Stimulated activated CD8-positive, alpha-beta memory T cell treated with anti-CD3 and anti-CD28 coated beads, Interleukin-4, amount 100 ng/mL, for 1 hour (primary cell): ENCODE data around the gene RDH16.
A peak's percentile ranks its signal among the peaks of the same experiment; 100 is the strongest.

ENCODE experiments used
- DNase-seq, 2 donors: peaks; one replicate each; pipeline ENCODE4 v3.0.0-alpha.2; 2020; ENCODE audit warnings: low read depth in 2 of 2, low spot score in 1 of 2

RDH16 gene

GRCh38 chr12:56957229-56958052 is at the start of gene RDH16:
Gene RDH16, minus strand, starts transcription at chr12:56957608. Its CDS starts 146 bp downstream, at chr12:56957462.
- DNase-seq = no peak

DNA sequence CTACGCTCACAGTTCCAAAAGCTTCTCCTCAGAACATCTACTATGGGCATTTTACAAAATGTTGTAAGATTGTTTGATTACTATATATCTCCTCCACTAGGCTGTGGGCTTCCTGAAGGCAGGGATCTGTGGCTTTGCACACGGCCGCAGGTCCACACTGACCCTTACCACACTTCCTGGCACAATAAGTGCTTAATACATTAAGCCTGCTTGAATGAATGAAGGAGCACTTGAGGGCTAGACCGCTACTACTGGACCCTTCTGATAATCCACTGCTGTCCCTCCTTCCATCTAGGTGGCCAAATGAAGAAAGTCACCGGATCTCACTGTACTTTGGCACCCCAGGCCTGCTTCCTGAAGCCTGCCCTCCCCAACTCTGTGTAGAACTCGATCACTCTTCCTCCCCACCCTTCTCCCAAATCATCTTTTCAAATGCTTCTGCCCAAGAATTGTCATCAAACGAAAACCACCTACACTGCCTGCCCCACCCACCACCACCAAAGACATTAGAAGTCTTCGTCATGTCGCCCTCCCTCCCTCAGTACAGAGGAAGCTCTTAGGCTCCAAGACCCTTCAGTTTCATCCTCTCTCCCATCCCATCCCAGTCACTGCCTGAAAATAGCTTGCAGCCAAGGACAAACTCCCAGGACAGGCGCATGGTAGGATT is 49.5 kb upstream of the RDH16 start:
- no peak for DNase-seq

DNA sequence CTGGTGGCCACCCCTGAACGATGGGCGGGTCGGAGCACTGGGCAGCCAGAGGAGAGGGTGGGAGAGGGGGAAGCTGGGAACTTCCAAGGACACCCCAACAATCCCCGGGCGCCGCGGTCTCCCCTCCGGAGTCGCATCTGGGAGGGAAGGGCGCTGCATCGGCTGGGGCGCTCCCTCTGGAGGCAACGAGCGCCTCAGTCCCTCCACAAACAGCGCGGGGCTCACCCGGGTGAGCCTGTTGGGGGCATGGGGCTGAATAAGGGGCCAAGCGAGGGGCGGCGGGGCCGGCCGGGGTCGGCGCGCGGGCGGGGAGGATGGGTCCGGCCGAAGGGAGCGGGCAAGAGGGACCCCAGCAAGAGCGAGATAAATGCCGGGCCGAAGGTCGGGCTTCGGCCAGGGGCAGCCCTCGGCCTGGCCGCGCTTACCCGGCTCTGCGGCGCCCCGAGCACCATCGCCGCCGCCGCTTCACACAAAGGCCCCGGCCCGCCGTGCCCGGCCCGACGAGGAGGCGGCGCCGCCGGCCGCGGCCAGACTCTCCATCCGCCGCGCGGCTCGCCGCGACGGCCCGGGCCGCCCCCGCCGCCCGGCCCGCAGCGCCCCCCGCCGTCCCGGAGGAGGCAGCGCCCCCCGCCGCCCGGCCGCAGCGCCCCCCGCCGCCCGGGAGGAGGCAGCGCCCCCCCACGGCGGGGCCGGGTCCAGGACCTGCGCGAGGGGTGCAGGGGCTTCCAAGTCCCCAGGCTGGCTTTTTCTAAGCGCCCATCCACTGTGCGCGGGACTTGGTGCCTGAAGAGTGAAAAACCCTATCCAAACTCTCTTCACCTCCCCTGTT is 48.8 kb upstream of the RDH16 start, which contains the start of gene ZBTB39:
ZBTB39 (minus strand) TSS at position 567 of the 829 bp plus-strand sequence. CDS start 1,629 bp downstream, outside the sequence.
- DNase-seq = peak; percentile 16 to 45

DNA sequence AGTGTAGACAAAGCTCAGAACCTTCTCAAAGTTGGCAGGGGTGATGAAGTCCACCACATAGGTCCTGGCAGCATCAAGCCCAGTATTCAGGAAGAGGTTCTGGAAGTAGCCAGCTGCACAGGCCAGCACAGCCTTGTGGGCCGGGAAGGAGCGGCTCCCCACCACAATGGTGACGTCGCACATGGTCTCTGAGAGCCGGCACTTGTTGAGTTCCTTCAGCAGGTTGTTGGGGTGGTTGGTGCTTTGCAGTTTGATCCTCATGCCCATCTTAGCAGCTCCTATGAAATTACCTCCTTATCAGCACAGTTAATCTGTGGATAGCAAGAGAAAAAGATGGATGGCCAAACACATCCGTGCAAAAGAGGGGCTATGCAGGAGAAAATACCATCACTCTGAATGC is 47.2 kb upstream of the RDH16 start:
- DNase-seq = no peak

- DNase-seq = no peak
These were observed 46.0 kb upstream of the RDH16 start for GRCh38 chr12:57003395-57003794.

GRCh38 chr12:57001448-57001906 is 44.1 kb upstream of the RDH16 start:
- peak; percentile 29 to 30 for DNase-seq

DNA sequence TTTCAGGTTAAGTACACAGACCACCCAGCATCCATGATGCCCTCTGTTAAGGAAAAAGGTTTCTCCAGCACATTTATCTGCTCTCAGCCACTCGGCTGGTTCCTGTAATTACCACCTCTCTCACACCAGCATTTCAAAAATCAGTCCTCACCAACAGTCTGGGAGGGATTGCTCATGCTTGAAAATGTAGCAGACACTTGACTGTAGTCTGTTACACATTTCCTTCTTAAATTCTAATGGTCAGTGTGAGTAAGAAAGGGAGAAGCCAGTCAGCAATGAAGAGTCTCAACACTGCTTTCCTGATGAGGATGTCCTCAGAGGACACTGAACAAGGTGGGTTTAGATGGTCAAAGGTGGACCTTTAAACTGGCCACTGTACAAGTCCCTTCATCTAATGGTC is 43.0 kb upstream of the RDH16 start:
- DNase-seq = no peak

- DNase-seq = no peak
These were observed 42.0 kb upstream of the RDH16 start for GRCh38 chr12:56999456-56999855.

DNA sequence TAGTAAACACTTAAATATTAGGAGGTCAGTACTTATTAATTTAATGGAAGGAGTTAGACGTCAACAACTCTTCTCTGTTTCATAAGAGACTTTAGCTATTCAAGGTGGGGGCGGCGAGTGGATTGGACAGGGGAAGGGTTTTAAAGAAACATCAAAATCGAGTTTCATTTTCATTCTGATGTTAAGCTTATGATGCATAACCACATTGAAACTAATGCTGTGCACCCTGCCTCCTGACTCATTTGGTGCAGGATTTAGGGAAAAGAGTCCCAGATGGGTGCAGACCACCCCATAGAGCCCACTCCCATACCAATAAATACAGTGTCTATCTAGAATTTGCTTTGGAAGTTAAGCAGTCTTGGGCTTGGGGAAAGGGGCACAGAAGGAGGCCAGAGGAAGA is 41.6 kb upstream of the RDH16 start:
- no peak for DNase-seq

- DNase-seq = no peak
These were observed 40.9 kb upstream of the RDH16 start for GRCh38 chr12:56998316-56998715.

- DNase-seq = no peak
These were observed 39.6 kb upstream of the RDH16 start for GRCh38 chr12:56996793-56997545.

- DNase-seq = no peak
These were observed 38.6 kb upstream of the RDH16 start for GRCh38 chr12:56995930-56996496.

GRCh38 chr12:56995201-56995929 is 38.0 kb upstream of the RDH16 start:
- DNase-seq = no peak

DNA sequence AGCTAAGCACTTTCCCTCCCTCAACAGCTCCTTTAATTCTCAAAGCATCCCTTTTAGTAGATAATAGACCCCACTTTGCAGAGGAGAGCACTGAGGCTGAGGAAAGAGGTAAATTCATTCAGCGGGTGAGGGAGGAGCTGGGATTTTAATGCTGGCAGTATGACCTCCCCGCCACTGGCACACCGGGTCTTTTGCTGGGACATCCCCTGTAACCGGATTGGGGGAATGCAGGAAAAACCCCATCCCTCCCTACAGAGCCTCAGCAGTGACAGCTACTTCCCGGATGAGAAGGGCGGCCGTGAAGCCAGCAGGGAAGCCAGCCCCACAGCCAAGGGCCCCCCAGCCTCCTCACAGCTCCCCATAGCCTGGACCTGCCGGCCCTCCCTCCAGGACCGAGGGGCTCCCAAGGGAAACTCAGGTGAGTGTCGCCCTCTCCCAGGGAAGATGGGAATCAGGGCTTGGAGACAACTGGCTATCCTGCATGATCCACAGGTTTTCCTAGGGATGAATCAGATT is 36.9 kb upstream of the RDH16 start:
- DNase-seq = no peak

GRCh38 chr12:56993346-56993745 is 35.9 kb upstream of the RDH16 start:
- DNase-seq = no peak

DNA sequence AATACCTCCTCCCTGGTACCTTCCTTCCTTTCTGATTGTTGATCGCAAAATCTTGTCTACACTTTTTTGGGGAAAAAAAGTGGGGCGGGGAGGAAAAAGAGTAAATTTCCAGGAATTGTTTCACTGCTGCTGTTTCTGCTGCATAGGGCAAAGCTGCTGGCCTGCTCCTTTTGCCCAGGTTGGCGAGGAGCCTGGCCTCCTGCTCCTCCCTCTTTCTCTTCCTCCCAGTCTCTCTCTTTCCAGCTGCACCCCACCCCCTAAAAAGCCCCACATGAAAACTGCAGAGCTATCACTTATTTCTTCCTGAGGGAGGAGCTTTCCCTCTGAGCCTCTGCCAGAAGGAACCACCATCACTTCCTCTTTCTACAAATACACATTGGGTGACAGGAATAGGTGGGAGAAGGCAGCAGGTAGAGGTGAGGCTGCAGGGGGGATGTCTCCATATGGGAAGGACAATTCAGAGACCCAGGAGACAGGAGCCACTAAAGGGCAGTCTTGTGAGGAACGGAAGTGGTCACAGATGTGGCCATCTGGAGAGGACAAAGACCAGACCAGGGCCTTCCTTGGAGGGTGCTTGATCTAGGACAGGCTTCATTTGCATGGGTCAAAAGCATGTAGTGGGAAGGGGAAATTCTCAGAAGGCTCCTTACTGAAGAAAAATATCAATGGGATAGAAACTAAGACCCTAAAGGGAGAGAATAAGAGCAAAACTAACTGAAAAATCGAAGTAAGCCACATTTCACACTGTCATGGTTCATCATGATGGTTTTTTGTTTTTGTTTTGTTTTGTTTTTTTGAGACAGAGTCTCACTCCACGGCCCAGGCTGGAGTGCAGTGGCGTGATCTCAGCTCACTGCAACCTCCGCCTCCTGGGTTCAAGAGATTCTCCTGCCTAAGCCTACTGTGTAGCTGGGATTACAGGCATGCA is 34.2 kb upstream of the RDH16 start:
- no peak for DNase-seq

- DNase-seq = no peak
These were observed 33.4 kb upstream of the RDH16 start for GRCh38 chr12:56990648-56991318.
